H1 (cell line): ENCODE results near the gene ALDH7A1. TPM values are rescaled to one million over a fixed set of nuclear protein-coding genes. Genes with fewer than 3 reads are reported as not detected.

Experiments
- CTCF ChIA-PET: fragments of 300-600 bp; sonication (Branson Sonifier 250); formaldehyde crosslinking; loops from one replicate; lab custom pipeline; 2021; ENCODE audit not compliant: partially characterized antibody; lab: Charles Lee
- POLR2A ChIA-PET: fragments of 300-600 bp; sonication (Branson Sonifier 250); formaldehyde crosslinking; loops from one replicate; lab custom pipeline; 2021; ENCODE audit warnings: inconsistent platforms; ENCODE audit not compliant: partially characterized antibody; lab: Charles Lee
- DNase-seq, 2 experiments: peaks; one replicate each; pipeline versions ENCODE4 v3.0.0 to v3.0.0-alpha.2; 2010 to 2022; ENCODE audit warnings: low spot score in 2 of 2, low read depth in 1 of 2, mixed read lengths in 1 of 2
- FAIRE-seq: peaks from 2 replicates; lab custom pipeline; 2011; peaks lifted over from hg19 to GRCh38; lab: Jason Lieb, UNC
- H2AFZ ChIP-seq: 2 replicates; pipeline ENCODE4 v1.8.1; 2012; ENCODE audit warnings: low read length, inconsistent platforms
- H2AK5ac ChIP-seq: 2 replicates; pipeline ENCODE4 v1.6.1; 2013; ENCODE audit warnings: low read depth, low read length
- H2BK120ac ChIP-seq: replicated peaks from 2 replicates; pipeline ENCODE3; 2013; ENCODE audit warnings: low read depth, low read length, inconsistent platforms
- H2BK12ac ChIP-seq: 2 replicates; pipeline ENCODE4 v1.6.1; 2013; ENCODE audit warnings: low read depth, low read length
- H2BK15ac ChIP-seq: 2 replicates; pipeline ENCODE4 v1.6.1; 2013; ENCODE audit warnings: low read length
- H2BK20ac ChIP-seq: 2 replicates; pipeline ENCODE4 v1.6.1; 2013; ENCODE audit warnings: low read length
- H2BK5ac ChIP-seq: 2 replicates; pipeline ENCODE4 v1.6.1; 2013; ENCODE audit warnings: low read depth, low read length
- H3K14ac ChIP-seq: 2 replicates; pipeline ENCODE4 v1.6.1; 2013; ENCODE audit warnings: inconsistent platforms; ENCODE audit not compliant: insufficient read length
- H3K18ac ChIP-seq: 2 replicates; pipeline ENCODE4 v1.6.1; 2013; ENCODE audit warnings: low read length; ENCODE audit errors: extremely low read depth
- H3K23ac ChIP-seq: 2 replicates; pipeline ENCODE4 v1.6.1; 2013; ENCODE audit warnings: inconsistent platforms; ENCODE audit not compliant: insufficient read length
- H3K23me2 ChIP-seq: 2 replicates; pipeline ENCODE4 v1.6.1; 2013; ENCODE audit warnings: low read depth, low read length
- H3K27ac ChIP-seq: 2 replicates; pipeline ENCODE4 v1.6.1; 2011; ENCODE audit warnings: low read depth, low read length, inconsistent platforms
- H3K27me3 ChIP-seq, 4 experiments: replicated peaks in 1 of 4; 1 replicate in 1 of 4; 2 replicates in 3 of 4; pipeline versions ENCODE4 v1.6.1 to v1.8.1; 2011 to 2013; ENCODE audit warnings: low read length in 3 of 4, mild to moderate bottlenecking in 3 of 4, inconsistent platforms in 2 of 4, mixed read lengths in 2 of 4, moderate library complexity in 1 of 4; ENCODE audit not compliant: control insufficient read depth in 3 of 4, insufficient read depth in 3 of 4; ENCODE audit errors: extremely low read depth in 1 of 4
- H3K36me3 ChIP-seq, 4 experiments: 2 replicates each; pipeline versions ENCODE4 v1.6.1 to v1.8.1; 2011 to 2013; ENCODE audit warnings: mild to moderate bottlenecking in 4 of 4, low read length in 3 of 4, moderate library complexity in 2 of 4, control low read depth in 1 of 4, inconsistent platforms in 1 of 4; ENCODE audit not compliant: insufficient read depth in 4 of 4, control insufficient read depth in 2 of 4
- H3K4ac ChIP-seq: replicated peaks from 2 replicates; pipeline ENCODE3; 2013; ENCODE audit warnings: low read length, low read depth, mixed read lengths, inconsistent platforms; ENCODE audit not compliant: insufficient read length
- H3K4me1 ChIP-seq, 4 experiments: replicated peaks in 1 of 4; 1 replicate in 1 of 4; 2 replicates in 3 of 4; pipeline versions ENCODE4 v1.6.1 to v1.8.1; 2011 to 2013; ENCODE audit warnings: low read length in 3 of 4, inconsistent platforms in 2 of 4, mixed read lengths in 1 of 4; ENCODE audit not compliant: insufficient read depth in 4 of 4, control insufficient read depth in 3 of 4
- H3K4me2 ChIP-seq, 2 experiments: 2 replicates each; pipeline versions ENCODE4 v1.6.1 to v1.8.1; 2011 to 2013; ENCODE audit warnings: low read depth in 2 of 2, low read length in 2 of 2, control low read depth in 1 of 2, inconsistent platforms in 1 of 2, mild to moderate bottlenecking in 1 of 2; ENCODE audit not compliant: insufficient read depth in 1 of 2
- H3K4me3 ChIP-seq, 4 experiments: fragments of 200-600, 300-600 bp in 1 of 4; sonication (generic), shearing (Covaris generic), sonication (Bioruptor Twin) in 1 of 4; 2 replicates each; pipeline versions ENCODE4 v1.5.1 to v1.8.1; 2011 to 2016; ENCODE audit warnings: low read length in 4 of 4, low read depth in 3 of 4, control low read depth in 2 of 4, inconsistent platforms in 2 of 4, mild to moderate bottlenecking in 2 of 4, mixed read lengths in 1 of 4, moderate library complexity in 1 of 4; ENCODE audit not compliant: insufficient read depth in 2 of 4; ENCODE audit errors: extremely low read depth in 1 of 4
- H3K56ac ChIP-seq: replicated peaks from 2 replicates; pipeline ENCODE3; 2013; ENCODE audit warnings: low read depth, mild to moderate bottlenecking, mixed read lengths, low read length, inconsistent platforms; ENCODE audit not compliant: insufficient read length
- H3K79me1 ChIP-seq: 2 replicates; pipeline ENCODE4 v1.6.1; 2013; ENCODE audit warnings: low read depth, low read length, control low read depth
- H3K79me2 ChIP-seq, 2 experiments: 2 replicates each; pipeline versions ENCODE4 v1.6.1 to v1.8.1; 2012 to 2013; ENCODE audit warnings: low read length in 2 of 2, mild to moderate bottlenecking in 2 of 2, inconsistent platforms in 1 of 2; ENCODE audit not compliant: insufficient read depth in 2 of 2, control insufficient read depth in 1 of 2
- H3K9ac ChIP-seq, 4 experiments: replicated peaks in 1 of 4; 1 replicate in 1 of 4; 2 replicates in 3 of 4; pipeline versions ENCODE4 v1.6.1 to v1.8.1; 2011 to 2013; ENCODE audit warnings: low read depth in 3 of 4, low read length in 3 of 4, control low read depth in 2 of 4, mild to moderate bottlenecking in 2 of 4, moderate library complexity in 2 of 4, inconsistent platforms in 1 of 4; ENCODE audit errors: extremely low read depth in 1 of 4
- H3K9me3 ChIP-seq, 2 experiments: 2 replicates each; pipeline versions ENCODE4 v1.6.1 to v1.8.1; 2012 to 2013; ENCODE audit warnings: mild to moderate bottlenecking in 2 of 2, moderate library complexity in 2 of 2, control low read depth in 1 of 2, inconsistent platforms in 1 of 2, low read depth in 1 of 2, low read length in 1 of 2, mixed read lengths in 1 of 2; ENCODE audit not compliant: insufficient read depth in 2 of 2
- H4K20me1 ChIP-seq, 2 experiments: replicated peaks in 1 of 2; 2 replicates each; pipeline versions ENCODE3 to v1.8.1; 2011 to 2013; ENCODE audit warnings: inconsistent platforms in 2 of 2, low read length in 2 of 2, mild to moderate bottlenecking in 1 of 2; ENCODE audit not compliant: insufficient read depth in 2 of 2, control insufficient read depth in 1 of 2
- H4K5ac ChIP-seq: 2 replicates; pipeline ENCODE4 v1.6.1; 2013; ENCODE audit warnings: low read length, low read depth, mixed read lengths, inconsistent platforms; ENCODE audit not compliant: insufficient read length
- H4K8ac ChIP-seq: 2 replicates; pipeline ENCODE4 v1.8.0; 2013; ENCODE audit warnings: mild to moderate bottlenecking, moderate library complexity, low read length, inconsistent platforms; ENCODE audit not compliant: insufficient read depth; ENCODE audit errors: extremely low read depth
- H4K91ac ChIP-seq: replicated peaks from 2 replicates; pipeline ENCODE3; 2013; ENCODE audit warnings: low read length, mixed read lengths, inconsistent platforms; ENCODE audit not compliant: insufficient read length
- CBX8 ChIP-seq: fragments of 300-800, 300-1000 bp; sonication (generic); IDR thresholded peaks from 2 replicates; pipeline ENCODE4 v1.7.1; 2016; ENCODE audit warnings: low read depth, low read length, borderline replicate concordance
- CREB1 ChIP-seq: IDR thresholded peaks from 2 replicates; pipeline ENCODE4 v1.6.1; 2012; ENCODE audit warnings: inconsistent platforms
- CTBP2 ChIP-seq: IDR thresholded peaks from 2 replicates; pipeline ENCODE4 v1.7.0; 2011; ENCODE audit warnings: borderline replicate concordance, mild to moderate bottlenecking, moderate library complexity, mixed read lengths, low read length; ENCODE audit not compliant: insufficient read depth, insufficient read length
- CTCF ChIP-seq, 3 experiments: IDR thresholded peaks; 1 replicate in 2 of 3; 2 replicates in 1 of 3; pipeline versions ENCODE4 v1.5.1 to v1.6.1; 2011; ENCODE audit warnings: low read length in 3 of 3, mild to moderate bottlenecking in 3 of 3, inconsistent platforms in 2 of 3, low read depth in 1 of 3, moderate library complexity in 1 of 3; ENCODE audit not compliant: insufficient read depth in 1 of 3; ENCODE audit errors: control extremely low read depth in 1 of 3
- FOSL1 ChIP-seq: IDR thresholded peaks from 2 replicates; pipeline ENCODE4 v1.6.1; 2011; ENCODE audit warnings: mild to moderate bottlenecking, low read depth, low read length, moderate library complexity; ENCODE audit not compliant: insufficient read depth
- POLR2A ChIP-seq, 2 experiments: IDR thresholded peaks; 1 replicate in 1 of 2; 2 replicates in 1 of 2; pipeline ENCODE4 v1.6.1; 2011; ENCODE audit warnings: low read depth in 2 of 2, low read length in 2 of 2, mild to moderate bottlenecking in 2 of 2; ENCODE audit errors: control extremely low read depth in 1 of 2
- POU5F1 ChIP-seq: IDR thresholded peaks from 2 replicates; pipeline ENCODE4 v1.6.1; 2011; ENCODE audit warnings: low read depth, mild to moderate bottlenecking, low read length, moderate library complexity
- RAD21 ChIP-seq, 2 experiments: IDR thresholded peaks in 1 of 2; conservative IDR thresholded peaks in 1 of 2; 2 replicates each; pipeline ENCODE4 v1.6.1; 2011; ENCODE audit warnings: low read depth in 2 of 2, low read length in 2 of 2, improper control_type of control experiment in 1 of 2, inconsistent platforms in 1 of 2, mild to moderate bottlenecking in 1 of 2, moderate library complexity in 1 of 2
- SIX5 ChIP-seq: IDR thresholded peaks from 2 replicates; pipeline ENCODE4 v1.6.1; 2011; ENCODE audit warnings: mild to moderate bottlenecking, low read depth, low read length
- SP1 ChIP-seq: IDR thresholded peaks from 2 replicates; pipeline ENCODE4 v1.6.1; 2011; ENCODE audit warnings: low read depth, low read length
- ZNF274 ChIP-seq: IDR thresholded peaks from 2 replicates; pipeline ENCODE4 v1.7.0; 2012; ENCODE audit warnings: low read length, borderline replicate concordance; ENCODE audit errors: extremely low read depth
- WGBS, 2 experiments: shearing (Covaris generic) in 1 of 2; methylation state at CpG; one replicate each; pipeline versions ENCODE4 v1.1.6 to v1.1.7; 2013 to 2015; ENCODE audit warnings: low lambda C conversion rate in 2 of 2, mixed read lengths in 2 of 2, inconsistent platforms in 1 of 2, low coverage in 1 of 2, missing lambda C conversion rate in 1 of 2; ENCODE audit not compliant: insufficient replicate concordance in 2 of 2, insufficient coverage in 1 of 2, insufficient read length in 1 of 2; ENCODE audit errors: extremely low coverage in 1 of 2, missing lambda C conversion rate in 1 of 2; 5-methylcytosine and 5-hydroxymethylcytosine counted together
- polyA plus RNA-seq, 7 experiments: library from polyadenylated mRNA; depleted of rRNA in 3 of 7; stranded (reverse) in 5 of 7; unstranded in 2 of 7; fragments of >200 nt in 5 of 7; fragments of 200-250 nt in 2 of 7; gene quantifications; 1 replicate in 5 of 7; 2 replicates in 1 of 7; 4 replicates in 1 of 7; pipeline versions ENCODE4 v1.2.1 to v1.2.3, GENCODE V29; 2011 to 2013; ENCODE audit warnings: missing spikeins in 2 of 7, mixed read lengths in 2 of 7
- total RNA-seq: library from RNA; stranded (reverse); fragmentation: NEBNext Ultra II Directional; extraction: Animal tissue kit (Norgen Biotek cat#: 25700); gene quantifications from 2 replicates; pipeline ENCODE4 v1.2.1, GENCODE V29; 2021

Gene ALDH7A1
- total and polyA plus RNA-seq, 2 of the 8 experiments (the other 6 are each of a cell fraction or from before 2014, with no cell fraction given): 99.6 to 225 TPM

DNA sequence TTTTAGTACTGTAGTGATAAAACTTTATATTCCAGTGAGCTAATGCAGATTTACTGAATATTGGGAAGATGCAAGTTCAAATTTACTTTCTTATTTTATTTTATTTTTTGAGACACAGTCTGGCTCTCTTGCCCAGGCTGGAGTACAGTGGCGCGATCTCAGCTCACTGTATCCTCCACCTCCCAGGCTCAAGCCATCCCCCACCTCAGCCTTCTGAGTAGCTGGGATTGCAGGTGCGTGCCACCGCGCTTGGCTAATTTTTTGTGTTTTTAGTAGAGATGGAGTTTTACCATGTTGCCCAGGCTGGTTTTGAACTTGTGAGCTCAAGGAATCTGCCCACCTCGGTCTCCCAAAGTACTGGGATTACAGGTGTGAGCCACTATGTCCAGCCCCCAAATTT, 15.6 kb upstream of the ALDH7A1 start:
- H3K18ac ChIP-seq: no peak overlapping the region
- no peak overlapping the region for H2BK20ac ChIP-seq
- peaks cover 2 to 3% of the 10 kb centered on the region in 2 experiments for H4K20me1 ChIP-seq
- H3K9ac ChIP-seq: no peak overlapping the region
- H3K79me2 ChIP-seq: peaks cover 5 to 87% of the 10 kb centered on the region in 2 experiments
- no peak overlapping the region for H3K14ac ChIP-seq
- H3K9me3 ChIP-seq: no peaks in the 10 kb centered on the region
- no peak overlapping the region for H2BK5ac ChIP-seq
- H3K27me3 ChIP-seq: no peaks in the 10 kb centered on the region
- no peak overlapping the region for H3K56ac ChIP-seq
- H3K79me1 ChIP-seq: no peaks in the 10 kb centered on the region; the same call in 1 of the 2 replicates
- H4K8ac ChIP-seq: no peak overlapping the region
- H2BK15ac ChIP-seq: no peak overlapping the region
- H3K36me3 ChIP-seq: peaks cover 5 to 44% (median 24%) of the 10 kb centered on the region in 4 experiments; a peak in 7 of 8 replicates
- H4K5ac ChIP-seq: no peak overlapping the region
- H2BK120ac ChIP-seq: no peak overlapping the region
- H2AK5ac ChIP-seq: no peak overlapping the region
- no peaks in the 10 kb centered on the region for H3K23me2 ChIP-seq
- no peak overlapping the region for H2BK12ac ChIP-seq
- H3K4ac ChIP-seq: no peak overlapping the region
- no peak overlapping the region for H3K4me3 ChIP-seq
- H2AFZ ChIP-seq: no peak overlapping the region
- FAIRE-seq (no peak), DNase-seq (peak in 1 of 2 experiments; percentile 19)
- H3K4me1 ChIP-seq: no peaks in the 10 kb centered on the region
- no peak overlapping the region for H4K91ac ChIP-seq
- no peak overlapping the region for H3K4me2 ChIP-seq
- ChIA-PET POLR2A (interaction anchor here (1.0 to 3.2 kb wide), 6 partner anchors 9 to 17 kb away, joined by 3 to 20 read pairs (median 5); partner anchors contain the start of genes ALDH7A1 and PHAX), CTCF (interaction anchor here (0.7 to 2.6 kb wide), 4 partner anchors 10 to 271 kb away, joined by 3 to 13 read pairs (median 4); partner anchors contain the start of gene PHAX)
- no peak overlapping the region for H3K27ac ChIP-seq
- WGBS, 2 experiments: 97% methylated on average over 6 of the region's 6 CpGs; no CpG with 5 or more reads in 1 of the 2 experiments
- H3K23ac ChIP-seq: no peak overlapping the region
- TF ChIP-seq CREB1: no peak
- no peak for TF ChIP-seq POLR2A (IDR thresholded peaks at IDR 0.05; ENCODE audit: control extremely low read depth in 1 of 2, low read depth in 2 of 2, low read length in 2 of 2)
- TF ChIP-seq ZNF274: no peak
- no peak for TF ChIP-seq RAD21 (IDR thresholded peaks at IDR 0.05 in 1 of 2, conservative IDR thresholded peaks at IDR 0.05 in 1 of 2; ENCODE audit: low read depth in 2 of 2, low read length in 2 of 2)
- TF ChIP-seq FOSL1: no peak
- no peak for TF ChIP-seq SP1
- no peak for TF ChIP-seq CBX8
- TF ChIP-seq SIX5: no peak
- TF ChIP-seq CTCF (IDR thresholded peaks at IDR 0.05; ENCODE audit: control extremely low read depth in 1 of 3, insufficient read depth in 1 of 3, low read depth in 1 of 3, low read length in 3 of 3): no peak
- no peak for TF ChIP-seq POU5F1
- TF ChIP-seq CTBP2: no peak
